Dendritic cell treated with granulocyte-macrophage colony-stimulating factor and Interleukin-4, amounts not matched to agents 40 ng/mL and 50 ng/mL, for 4 days (primary cell): ENCODE data around the gene ALDH3B2.

Experiments
- H3K27ac Mint-ChIP-seq: one replicate; pipeline ENCODE4 v1.8.0; 2022; ENCODE audit warnings: mild to moderate bottlenecking, mixed read lengths
- H3K27me3 Mint-ChIP-seq: one replicate; pipeline ENCODE4 v1.8.0; 2022; ENCODE audit warnings: mild to moderate bottlenecking, mixed read lengths
- H3K36me3 Mint-ChIP-seq: one replicate; pipeline ENCODE4 v1.8.0; 2022; ENCODE audit warnings: low read depth, mixed read lengths
- H3K4me1 Mint-ChIP-seq: one replicate; pipeline ENCODE4 v1.8.0; 2022; ENCODE audit warnings: low read depth, mixed read lengths
- H3K4me3 Mint-ChIP-seq: one replicate; pipeline ENCODE4 v1.8.0; 2022; ENCODE audit warnings: mild to moderate bottlenecking, moderate library complexity, mixed read lengths
- H3K9me3 Mint-ChIP-seq: one replicate; pipeline ENCODE4 v1.8.0; 2022; ENCODE audit warnings: mixed read lengths
- intact Hi-C: fragments of 100-400 bp; cut with micrococcal nuclease; formaldehyde crosslinking; loops from one replicate; pipeline ENCODE4 v1.15.0; 2022

Gene ALDH3B2

DNA sequence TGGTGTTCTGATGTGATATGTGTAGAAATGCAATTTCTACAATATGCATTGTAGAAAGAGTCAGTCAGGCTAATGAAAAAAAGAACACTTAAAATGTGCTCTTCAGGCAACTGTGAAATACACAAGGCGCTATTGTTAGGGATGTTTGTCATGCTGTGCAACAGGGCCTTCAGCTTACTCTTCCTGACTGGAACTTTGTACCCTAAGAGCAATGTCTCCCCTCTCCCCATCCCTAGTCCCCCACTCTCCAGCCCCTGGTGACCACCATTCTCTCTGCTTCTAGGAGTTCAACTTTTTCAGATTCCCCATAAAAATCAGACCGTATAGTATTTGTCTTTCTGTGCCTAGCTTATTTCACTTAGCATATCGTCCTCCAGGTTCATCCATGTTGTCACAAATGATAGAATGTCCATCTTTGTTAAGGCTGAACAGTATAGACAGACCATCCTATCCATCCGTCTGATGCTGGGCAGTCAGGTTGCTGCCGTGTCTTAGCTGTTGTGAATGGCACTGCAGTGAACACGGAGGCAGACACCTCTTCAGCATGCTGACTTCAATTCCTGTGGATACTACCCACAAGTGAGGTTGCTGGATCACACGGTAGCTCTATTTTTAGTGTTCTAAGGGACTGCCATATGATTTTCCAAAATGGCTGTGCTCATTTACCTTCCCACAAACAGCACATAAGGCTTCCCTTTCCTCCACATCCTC lies 57.0 kb downstream of the ALDH3B2 start:
- Mint-ChIP-seq H3K4me1 (peaks cover 35% of the 10 kb centered on the region), H3K9me3 (no peaks in the 10 kb centered on the region), H3K27me3 (peaks cover 35% of the 10 kb centered on the region), H3K4me3 (no peak overlapping the region), H3K27ac (no peak overlapping the region), H3K36me3 (peaks cover 14% of the 10 kb centered on the region)
- intact Hi-C loops: loop anchor here (5.0 kb wide), 1 partner anchor 35 kb away; the partner anchor contains the start of gene GSTP1

DNA sequence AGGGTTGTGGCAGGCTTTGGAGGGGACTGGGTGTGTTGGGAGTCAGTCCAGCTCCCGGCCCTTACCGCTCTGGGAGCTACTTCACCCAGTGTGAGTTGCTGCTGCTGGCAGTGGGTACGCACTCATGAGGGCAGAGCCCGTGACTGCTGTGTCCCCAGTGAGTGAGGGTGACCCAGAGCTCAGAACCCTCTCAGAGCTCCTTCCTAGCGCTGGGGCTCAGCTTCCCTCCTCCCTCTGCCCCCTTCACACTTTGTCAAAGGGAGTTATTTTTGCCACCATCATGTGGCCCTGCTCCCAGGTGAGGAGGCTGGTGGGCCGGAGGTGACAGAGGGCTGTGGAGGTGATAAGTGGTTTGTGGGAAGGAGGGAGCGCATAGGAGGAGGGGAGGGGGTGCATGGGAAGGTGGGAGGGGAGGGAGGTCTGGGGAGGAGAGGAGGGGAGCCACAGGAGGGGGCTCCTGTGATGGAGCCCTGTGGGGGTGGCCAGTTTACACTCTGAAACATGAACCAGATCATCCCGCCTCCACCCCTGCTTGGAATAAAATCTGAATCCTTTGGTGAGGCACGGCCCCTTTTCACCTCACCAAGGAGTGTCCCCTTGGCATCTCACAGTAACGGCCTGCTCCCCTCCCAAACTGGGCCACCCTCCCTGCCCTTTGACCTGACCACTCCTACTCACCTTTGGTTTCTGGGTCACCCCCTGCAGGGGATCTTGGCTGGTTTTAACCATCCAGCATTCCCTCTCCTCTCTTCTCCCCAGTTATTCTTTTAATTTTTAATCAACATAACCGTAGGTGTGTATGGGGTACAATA lies 57.8 kb downstream of the ALDH3B2 start:
- Mint-ChIP-seq H3K27ac (no peak overlapping the region), H3K36me3 (peaks cover 22% of the 10 kb centered on the region), H3K27me3 (peaks cover 35% of the 10 kb centered on the region), H3K9me3 (no peaks in the 10 kb centered on the region), H3K4me3 (no peak overlapping the region), H3K4me1 (peaks cover 36% of the 10 kb centered on the region)
- intact Hi-C loops: loop anchor here (5.0 kb wide), 1 partner anchor 34 kb away; the partner anchor contains the start of gene GSTP1

DNA sequence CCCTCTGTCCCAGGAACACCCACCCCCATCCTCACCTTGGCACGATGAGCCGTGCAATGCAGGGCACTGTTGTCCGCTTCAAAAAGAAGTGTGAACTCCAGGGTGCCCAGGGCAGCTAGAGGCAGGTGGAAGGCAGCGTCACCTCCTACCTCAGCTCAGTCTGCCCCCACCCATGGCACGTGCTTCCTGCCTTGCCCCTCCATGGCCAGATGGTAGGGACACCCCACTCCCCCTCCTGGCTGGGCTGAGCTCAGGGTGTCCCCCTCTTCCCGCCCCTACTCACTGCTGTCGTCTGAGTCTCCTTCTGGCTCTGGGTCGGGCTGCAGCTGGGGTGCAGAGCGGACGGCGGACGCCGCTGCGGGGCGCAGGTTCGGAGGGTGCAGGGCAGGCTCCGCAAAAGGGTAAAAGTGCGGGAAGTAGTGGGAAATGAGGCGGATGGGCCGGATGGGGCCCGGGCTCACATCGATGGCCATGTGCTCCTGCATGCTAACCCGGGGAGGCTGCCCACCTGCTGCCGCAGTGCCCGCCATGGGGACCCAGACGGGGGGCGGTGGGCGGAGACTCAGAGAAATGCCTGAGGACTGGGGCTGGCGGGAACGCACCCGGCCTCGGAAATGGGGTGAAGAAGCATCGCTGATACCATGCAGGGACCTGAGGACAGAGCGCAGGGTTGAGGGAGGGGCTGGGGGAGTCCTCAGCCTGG lies 58.5 kb downstream of the ALDH3B2 start:
- H3K9me3 Mint-ChIP-seq: no peaks in the 10 kb centered on the region
- H3K36me3 Mint-ChIP-seq: peaks cover 30% of the 10 kb centered on the region
- H3K4me3 Mint-ChIP-seq: no peak overlapping the region
- H3K27ac Mint-ChIP-seq: no peak overlapping the region
- H3K27me3 Mint-ChIP-seq: peaks cover 35% of the 10 kb centered on the region
- H3K4me1 Mint-ChIP-seq: peaks cover 36% of the 10 kb centered on the region
- intact Hi-C loops: loop anchor here (5.0 kb wide), 1 partner anchor 34 kb away; the partner anchor contains the start of gene GSTP1

DNA sequence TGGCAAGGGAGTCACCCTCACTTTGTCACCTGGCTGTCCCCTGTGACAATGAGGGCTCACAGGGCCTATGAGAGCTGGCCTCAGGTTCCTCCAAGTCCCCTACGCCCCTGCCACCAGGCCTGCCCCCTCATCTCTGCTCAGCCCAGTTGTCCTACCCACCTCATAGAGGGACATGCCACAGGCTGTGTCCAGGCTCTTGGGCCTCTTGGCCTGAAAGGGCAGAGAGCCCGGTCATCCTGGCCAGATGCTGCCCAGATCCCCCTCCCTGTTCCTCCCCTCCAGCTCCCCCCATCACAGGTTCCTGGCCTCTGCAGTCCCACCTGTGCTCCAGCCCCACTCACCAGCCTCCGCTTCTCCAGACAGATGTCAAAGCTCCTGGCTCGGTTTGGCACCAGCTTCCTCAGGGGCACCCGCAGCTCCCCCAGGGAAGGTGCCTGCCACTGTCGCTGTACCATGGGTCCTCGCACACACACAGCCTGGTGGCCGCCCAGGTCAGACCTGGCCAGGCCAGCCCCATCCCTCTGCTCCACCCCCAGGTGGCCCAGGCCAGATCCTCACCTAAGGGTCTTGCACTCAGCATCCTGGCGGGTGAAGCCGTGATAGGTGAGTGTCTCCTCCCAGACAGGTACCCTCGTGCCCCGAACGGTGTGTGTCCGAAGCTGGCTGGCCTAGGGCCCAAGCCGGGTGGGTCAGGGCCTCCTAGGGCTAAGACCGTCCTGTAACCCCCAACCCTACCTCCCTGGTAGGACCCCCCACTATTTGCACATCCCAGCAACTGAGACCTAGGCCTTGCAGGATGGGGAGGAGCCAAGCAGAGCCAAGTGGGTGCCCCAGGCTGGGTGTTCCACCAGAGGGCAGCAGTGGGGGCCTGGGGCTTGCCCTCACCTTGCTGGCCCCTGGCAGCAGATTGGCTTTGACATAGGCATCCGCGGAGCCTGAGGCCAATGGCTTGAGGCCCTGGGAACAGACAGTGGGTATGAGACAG lies 59.4 kb downstream of the ALDH3B2 start:
- peaks cover 35% of the 10 kb centered on the region for H3K27me3 Mint-ChIP-seq
- intact Hi-C loops: loop anchor here (1.0 to 5.0 kb wide), 2 partner anchors 9 to 33 kb away; partner anchors contain the start of genes GSTP1 and NDUFV1
- H3K36me3 Mint-ChIP-seq: peaks cover 38% of the 10 kb centered on the region
- H3K27ac Mint-ChIP-seq: peak overlapping the region; percentile 98
- H3K4me1 Mint-ChIP-seq: peaks cover 36% of the 10 kb centered on the region
- H3K9me3 Mint-ChIP-seq: no peaks in the 10 kb centered on the region
- H3K4me3 Mint-ChIP-seq: peak overlapping the region; percentile 63

DNA sequence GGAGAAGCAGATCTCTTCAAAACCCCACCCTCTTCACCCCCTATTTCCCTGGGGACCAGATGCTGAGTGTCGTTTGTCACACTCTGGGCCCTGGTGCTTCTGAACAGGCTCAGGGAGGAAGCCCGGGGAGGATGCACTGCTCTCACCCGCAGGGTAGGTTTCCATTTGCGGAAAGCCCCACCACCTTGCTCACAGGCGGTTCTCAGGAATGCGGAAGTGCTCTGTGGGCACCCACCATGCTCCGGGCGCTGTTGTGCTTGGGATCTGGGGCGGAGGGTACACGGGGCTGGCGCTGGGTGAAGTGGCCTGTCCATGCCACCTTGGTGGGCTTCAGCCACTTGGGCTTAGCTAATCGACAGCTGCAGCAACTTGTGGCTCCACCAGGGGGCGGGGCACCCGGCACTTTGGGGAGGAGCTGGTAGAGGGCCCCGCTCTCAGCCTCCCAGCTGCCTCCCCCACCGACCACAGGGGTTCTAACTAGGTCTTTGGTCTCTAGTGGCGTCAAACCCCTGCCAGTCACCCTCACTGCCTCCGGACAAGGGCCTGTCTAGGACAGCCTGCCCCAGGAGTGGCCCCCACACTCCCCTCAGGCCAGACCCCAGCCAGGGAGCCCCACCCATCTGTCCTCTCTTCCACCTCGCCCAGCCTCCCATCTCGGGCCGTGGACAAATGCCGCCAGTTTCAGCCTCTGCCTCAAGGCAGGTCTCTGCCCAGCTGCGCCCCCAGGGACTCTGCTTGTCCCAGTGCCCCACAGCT lies 60.3 kb downstream of the ALDH3B2 start:
- H3K4me1 Mint-ChIP-seq: peaks cover 36% of the 10 kb centered on the region
- no peaks in the 10 kb centered on the region for H3K9me3 Mint-ChIP-seq
- peaks cover 35% of the 10 kb centered on the region for H3K27me3 Mint-ChIP-seq
- H3K27ac Mint-ChIP-seq: peak overlapping the region; percentile 98
- peak overlapping the region; percentile 63 for H3K4me3 Mint-ChIP-seq
- peaks cover 46% of the 10 kb centered on the region for H3K36me3 Mint-ChIP-seq
- intact Hi-C loops: loop anchor here (1.0 kb wide), 1 partner anchor 8 kb away; the partner anchor contains the start of gene NDUFV1

DNA sequence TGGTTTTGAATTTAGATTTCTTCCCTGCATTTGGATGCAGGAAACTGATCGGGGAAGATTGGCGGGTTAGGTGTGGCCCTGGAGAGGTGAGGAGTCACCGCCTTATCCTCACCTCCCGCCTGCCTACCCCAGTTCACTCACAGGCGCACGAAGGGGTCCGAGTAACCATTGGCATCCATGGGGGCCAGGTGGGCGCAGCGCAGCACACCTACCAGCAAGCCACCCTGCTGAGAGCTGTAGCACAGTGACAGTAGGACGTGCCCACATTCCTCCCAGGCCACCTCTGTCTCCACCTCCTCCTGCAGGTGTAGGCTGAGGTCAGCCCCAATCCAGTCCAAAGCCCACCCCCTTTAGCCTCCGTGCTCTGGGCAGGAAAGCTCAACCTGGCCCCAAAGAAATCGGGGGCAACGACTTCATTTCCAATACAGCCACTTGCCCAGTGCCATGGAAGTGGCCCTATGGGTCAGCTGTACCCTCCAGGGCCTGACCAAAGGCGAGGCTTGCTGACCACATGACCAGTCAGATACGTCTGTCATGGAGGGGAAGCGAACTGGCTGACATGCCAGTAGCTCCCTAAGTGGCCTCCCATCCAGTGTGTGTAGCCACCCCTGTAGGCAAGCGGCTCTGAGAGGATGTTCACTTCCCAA lies 61.0 kb downstream of the ALDH3B2 start:
- Mint-ChIP-seq H3K36me3 (peaks cover 53% of the 10 kb centered on the region), H3K4me1 (peaks cover 37% of the 10 kb centered on the region), H3K27me3 (peaks cover 35% of the 10 kb centered on the region)

DNA sequence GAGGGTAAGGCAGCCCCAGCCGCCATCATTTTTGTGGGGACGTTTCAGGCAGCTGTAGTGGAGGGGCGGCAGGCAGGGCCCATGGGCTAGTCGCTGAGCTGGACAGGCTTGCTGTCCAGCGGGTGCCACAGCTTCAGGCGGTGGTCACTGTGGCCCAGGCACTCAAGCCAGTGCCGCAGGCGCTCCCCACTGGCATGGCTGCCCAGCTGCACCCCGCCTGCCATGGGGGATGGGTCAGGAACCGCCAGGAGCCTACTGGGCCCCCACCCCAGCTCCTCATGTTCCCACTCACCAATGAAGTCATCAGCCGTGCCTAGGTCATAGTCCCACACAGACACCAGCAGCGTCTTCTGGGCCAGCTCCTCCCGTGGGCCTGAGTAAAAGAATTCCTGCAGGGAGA lies 61.7 kb downstream of the ALDH3B2 start:
- Mint-ChIP-seq H3K9me3 (no peaks in the 10 kb centered on the region), H3K4me1 (peaks cover 41% of the 10 kb centered on the region), H3K27ac (peak overlapping the region; percentile 98), H3K27me3 (peaks cover 30% of the 10 kb centered on the region), H3K36me3 (peaks cover 58% of the 10 kb centered on the region), H3K4me3 (no peak overlapping the region)
- intact Hi-C loops: no loop called here

More for the DNA sequence above, 61.0 kb downstream of the ALDH3B2 start:
- no peak overlapping the region for H3K4me3 Mint-ChIP-seq
- intact Hi-C loops: no loop called here
- peak overlapping the region; percentile 98 for H3K27ac Mint-ChIP-seq
- no peaks in the 10 kb centered on the region for H3K9me3 Mint-ChIP-seq
